ENCODE data around the gene CLIC4.

GRCh38 chr1:24803987-24804530 is 58.8 kb downstream of the CLIC4 start:
- TF ChIP-seq EZH2 (IDR thresholded peaks at IDR 0.05; ENCODE audit: insufficient read depth, low read length) (no peak), CTCF (IDR thresholded peaks at IDR 0.05; ENCODE audit: insufficient read depth, low read depth, low read length) (no peak)

All from astrocyte (in vitro differentiated cells and primary cell).